Skeletal muscle tissue (tissue), 4 donors: Measurements from ENCODE around the gene ATXN1. TPM values are rescaled to one million over a fixed set of nuclear protein-coding genes. Genes with fewer than 3 reads are reported as not detected.

ENCODE experiments used
- H3K27ac ChIP-seq: one replicate; pipeline ENCODE4 v1.7.0; 2013; ENCODE audit warnings: mild to moderate bottlenecking, low read depth, low read length, inconsistent platforms
- H3K27me3 ChIP-seq, 3 donors: one replicate each; pipeline ENCODE4 v1.7.0; 2013; ENCODE audit warnings: low read length in 3 of 3; ENCODE audit not compliant: control insufficient read depth in 3 of 3, insufficient read depth in 3 of 3
- H3K36me3 ChIP-seq, 3 donors: one replicate each; pipeline ENCODE4 v1.7.0; 2013; ENCODE audit warnings: low read length in 3 of 3; ENCODE audit not compliant: control insufficient read depth in 3 of 3, insufficient read depth in 3 of 3
- H3K4me1 ChIP-seq, 3 donors: one replicate each; pipeline ENCODE4 v1.7.0; 2013; ENCODE audit warnings: low read length in 3 of 3, mild to moderate bottlenecking in 3 of 3; ENCODE audit not compliant: control insufficient read depth in 3 of 3, insufficient read depth in 3 of 3
- H3K4me3 ChIP-seq, 3 donors: one replicate each; pipeline ENCODE4 v1.7.0; 2013; ENCODE audit warnings: low read length in 3 of 3
- H3K9ac ChIP-seq, 3 donors: one replicate each; pipeline ENCODE4 v1.7.0; 2013; ENCODE audit warnings: low read length in 3 of 3, mild to moderate bottlenecking in 3 of 3, moderate library complexity in 2 of 3, low read depth in 1 of 3
- H3K9me3 ChIP-seq, 3 donors: one replicate each; pipeline ENCODE4 v1.7.0; 2013; ENCODE audit warnings: low read length in 3 of 3; ENCODE audit not compliant: control insufficient read depth in 3 of 3
- total RNA-seq: library from RNA; depleted of rRNA; stranded (reverse); fragments of >200 nt; gene quantifications from one replicate; pipeline ENCODE4 v1.2.3, GENCODE V29; 2014
- donor health status: Osteomylitis.

The ATXN1 gene
- total RNA-seq, 1 donor from 2014 or later: 30.8 TPM

DNA sequence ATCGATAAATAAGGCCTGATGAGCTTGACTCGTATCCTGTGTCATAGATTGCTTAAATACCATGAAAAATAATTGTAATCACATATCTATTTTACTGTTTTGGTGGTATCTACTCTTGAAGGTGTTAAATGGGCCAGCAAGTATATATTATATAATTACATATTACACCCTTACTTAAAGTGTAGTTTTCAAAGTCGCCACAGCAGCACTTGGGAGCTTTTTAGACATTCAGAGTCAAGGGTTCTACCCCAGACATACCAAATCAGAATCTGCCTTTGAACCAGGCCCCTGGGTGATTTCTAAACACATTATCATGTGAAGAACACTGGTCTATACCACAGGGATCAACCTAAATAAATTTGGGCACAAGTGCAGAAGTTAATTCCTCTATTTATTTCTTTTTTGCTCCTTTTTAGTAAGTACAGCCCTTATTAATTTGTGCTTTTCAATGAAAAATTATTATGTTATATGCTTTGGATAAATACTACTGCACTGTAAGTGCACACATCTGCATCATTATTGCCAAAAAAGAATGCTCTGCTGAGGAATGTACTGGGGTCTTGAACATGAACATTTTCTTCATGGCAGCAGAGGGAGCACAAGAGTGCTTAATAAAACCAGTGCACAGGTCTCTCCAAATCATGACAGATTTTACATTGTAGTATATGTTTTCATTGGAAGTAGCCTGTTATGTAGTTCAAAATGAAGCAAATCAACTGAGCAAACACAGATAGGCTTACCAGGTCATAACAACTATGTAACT, 3.1 kb upstream of the ATXN1 start:
- no peak overlapping the region for H3K4me3 ChIP-seq

DNA sequence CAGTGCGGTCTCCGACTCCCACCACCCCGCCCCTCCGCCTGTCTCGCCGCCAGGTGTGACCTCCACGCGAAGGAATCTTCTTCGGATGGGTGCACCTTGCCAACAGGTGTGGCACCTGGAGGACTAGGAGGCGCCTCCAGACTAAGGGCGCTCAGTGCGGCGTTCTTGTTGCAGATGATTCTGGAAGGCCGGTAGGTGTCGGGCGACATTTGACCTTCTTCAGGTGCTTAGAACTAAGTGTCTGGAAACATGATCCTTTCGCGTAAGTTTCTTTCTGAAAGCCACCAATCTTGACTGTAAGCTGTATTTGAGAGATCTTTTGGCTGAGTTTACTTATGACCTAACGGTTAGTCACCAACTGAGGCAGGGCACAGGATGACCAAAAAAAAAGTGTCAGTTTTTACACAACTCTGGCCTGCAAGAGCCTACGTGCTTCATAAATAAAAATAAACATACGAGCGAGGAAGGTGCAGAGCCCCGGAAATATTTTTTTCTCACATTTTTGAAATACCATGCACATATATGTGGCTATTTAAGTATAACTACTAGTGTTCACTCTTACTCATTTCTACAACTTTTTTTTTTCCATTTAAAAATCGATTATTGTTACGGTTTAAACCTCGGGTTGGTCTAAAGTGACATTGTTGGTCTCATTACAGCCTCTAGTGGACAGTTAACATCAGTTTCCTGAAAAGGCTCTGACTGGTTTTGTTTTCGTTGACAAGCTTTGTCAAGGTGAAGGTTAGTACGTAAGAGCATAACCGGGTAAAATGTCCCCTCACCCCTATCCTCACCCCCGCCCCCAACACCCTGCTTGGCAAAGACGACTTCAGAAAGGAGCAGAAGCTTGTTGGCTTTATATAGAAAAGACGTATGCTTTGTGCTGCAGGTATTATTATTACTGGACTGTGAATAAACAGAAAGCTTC, 1.6 kb upstream of the ATXN1 start:
- Histone ChIP-seq H3K4me3 (peak overlapping the region; percentile 72 to 86 (median 80)), H3K9ac (peak overlapping the region; percentile 81 to 89 (median 82)), H3K4me1 (peaks cover 7 to 20% (median 11%) of the 10 kb centered on the region in 3 donors), H3K9me3 (no peaks in the 10 kb centered on the region), H3K36me3 (no peaks in the 10 kb centered on the region), H3K27ac (peak overlapping the region; percentile 98), H3K27me3 (no peaks in the 10 kb centered on the region)

More for the DNA sequence above, 3.1 kb upstream of the ATXN1 start:
- no peaks in the 10 kb centered on the region for H3K27me3 ChIP-seq
- no peak overlapping the region for H3K27ac ChIP-seq
- H3K4me1 ChIP-seq: peaks cover 11 to 25% (median 12%) of the 10 kb centered on the region in 3 donors
- H3K9me3 ChIP-seq: no peaks in the 10 kb centered on the region
- H3K9ac ChIP-seq: no peak overlapping the region
- no peaks in the 10 kb centered on the region for H3K36me3 ChIP-seq

DNA sequence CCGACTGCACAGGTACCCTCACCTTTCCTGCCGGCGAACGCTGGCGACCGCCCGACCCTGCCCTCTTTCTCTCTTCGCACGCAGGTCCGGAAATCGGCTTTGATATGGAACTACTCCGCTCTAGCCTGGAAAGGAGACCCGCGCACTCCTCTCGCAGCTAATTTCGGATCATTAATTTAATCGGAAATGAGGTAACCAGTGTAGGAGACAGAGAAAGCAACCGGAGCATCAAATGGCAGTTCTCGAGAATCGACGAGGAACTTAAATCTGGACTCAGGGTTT, 949 bp upstream of the ATXN1 start:
- H3K27me3 ChIP-seq: no peaks in the 10 kb centered on the region
- H3K9ac ChIP-seq: peak overlapping the region; percentile 81 to 89 (median 82)
- H3K36me3 ChIP-seq: no peaks in the 10 kb centered on the region
- H3K9me3 ChIP-seq: no peaks in the 10 kb centered on the region
- H3K4me3 ChIP-seq: peak overlapping the region; percentile 72 to 86 (median 80)
- H3K27ac ChIP-seq: peak overlapping the region; percentile 98
- H3K4me1 ChIP-seq: peaks cover 9 to 23% (median 13%) of the 10 kb centered on the region in 3 donors

DNA sequence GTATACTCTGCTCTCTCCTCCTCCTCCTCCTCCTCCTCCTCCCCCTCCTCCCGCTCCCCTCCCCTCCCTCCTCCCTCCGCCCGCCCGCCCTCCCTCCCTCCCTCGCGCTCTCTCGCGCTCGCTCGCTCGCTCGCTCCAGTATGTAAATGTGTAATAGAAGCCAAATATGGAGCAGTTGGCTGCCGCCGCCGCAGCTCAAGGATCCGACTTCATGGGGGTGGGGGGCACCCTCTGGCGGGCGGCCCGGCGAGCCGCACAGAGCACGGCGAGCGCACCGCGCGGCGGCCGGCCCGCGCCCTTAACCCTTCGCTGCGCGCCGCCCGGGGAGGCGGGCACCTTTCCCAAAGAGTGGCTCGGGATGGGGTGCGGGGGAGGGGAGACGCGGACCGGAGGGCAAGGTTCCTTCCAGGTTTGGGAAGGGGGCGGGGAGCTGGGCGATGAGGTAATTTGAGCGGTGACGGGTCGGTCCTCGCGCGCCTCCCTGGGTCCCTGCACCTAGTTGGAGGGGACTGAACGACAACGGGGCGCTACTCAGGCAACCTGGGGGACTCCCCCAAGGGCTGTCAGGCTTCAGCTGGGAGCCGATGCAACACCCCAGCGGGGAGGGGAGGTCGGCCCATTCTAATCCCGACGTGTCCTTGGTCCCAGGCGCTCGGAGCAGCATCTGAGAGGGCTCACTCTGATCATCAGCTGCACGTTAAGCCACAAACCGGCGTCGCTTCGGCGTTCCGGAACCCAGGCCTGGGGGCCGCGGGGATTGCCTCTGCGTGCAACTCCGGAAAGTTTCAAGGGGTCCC, 409 bp upstream of the ATXN1 start:
- peaks cover 9 to 28% (median 13%) of the 10 kb centered on the region in 3 donors for H3K4me1 ChIP-seq
- peak overlapping the region; percentile 98 for H3K27ac ChIP-seq
- H3K27me3 ChIP-seq: no peaks in the 10 kb centered on the region
- H3K4me3 ChIP-seq: peak overlapping the region; percentile 72 to 89 (median 86)
- H3K9me3 ChIP-seq: no peaks in the 10 kb centered on the region
- peak overlapping the region; percentile 81 to 90 (median 89) for H3K9ac ChIP-seq
- no peaks in the 10 kb centered on the region for H3K36me3 ChIP-seq

DNA sequence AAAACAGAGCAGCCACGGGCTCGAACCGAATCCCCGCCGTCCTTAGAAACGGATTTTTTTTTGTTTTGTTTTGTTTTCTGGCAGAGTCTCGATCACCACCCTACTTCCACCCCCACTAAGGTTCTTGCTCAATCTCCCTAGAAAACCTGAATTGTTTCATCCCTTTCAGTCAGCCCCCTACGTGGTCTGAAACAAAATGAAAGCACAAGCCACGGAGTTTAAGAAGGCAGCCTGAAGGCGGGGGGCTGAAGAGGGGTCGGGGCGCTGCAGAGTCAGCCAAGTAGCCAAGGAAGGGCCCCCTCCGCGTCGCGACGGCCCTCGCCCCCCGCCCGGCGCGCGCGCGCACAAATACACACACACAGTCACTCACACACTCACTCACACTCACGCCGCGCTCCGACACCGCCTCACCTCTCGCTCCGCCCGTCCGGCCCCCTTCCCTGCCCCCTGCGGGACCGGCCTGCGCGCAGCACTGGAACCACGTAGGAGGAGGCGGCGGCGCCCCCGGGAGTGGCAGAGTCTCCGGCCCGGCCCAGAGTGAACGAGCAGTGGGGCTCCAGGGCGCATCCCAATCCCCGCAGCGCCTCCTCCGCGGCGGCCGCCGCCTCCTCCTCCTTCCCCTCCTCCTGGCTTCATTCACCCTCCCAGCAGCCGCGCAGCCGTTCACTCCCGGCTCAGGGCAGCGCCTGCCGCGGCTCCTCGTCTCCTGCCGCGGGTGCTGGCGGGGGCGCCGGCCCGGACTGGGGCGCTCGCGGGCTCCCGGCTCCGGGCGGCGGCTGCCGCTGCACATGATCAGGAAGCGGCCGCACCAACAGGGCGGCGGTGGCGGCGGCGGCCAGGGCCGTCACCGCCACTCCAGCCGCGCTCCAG, 1.4 kb downstream of the ATXN1 start:
- no peaks in the 10 kb centered on the region for H3K9me3 ChIP-seq
- H3K27me3 ChIP-seq: no peaks in the 10 kb centered on the region
- H3K36me3 ChIP-seq: no peaks in the 10 kb centered on the region
- H3K9ac ChIP-seq: peak overlapping the region; percentile 88 to 98 (median 98)
- peaks cover 10 to 33% (median 20%) of the 10 kb centered on the region in 3 donors for H3K4me1 ChIP-seq
- H3K4me3 ChIP-seq: peak overlapping the region; percentile 72 to 94 (median 88)
- peak overlapping the region; percentile 98 for H3K27ac ChIP-seq

DNA sequence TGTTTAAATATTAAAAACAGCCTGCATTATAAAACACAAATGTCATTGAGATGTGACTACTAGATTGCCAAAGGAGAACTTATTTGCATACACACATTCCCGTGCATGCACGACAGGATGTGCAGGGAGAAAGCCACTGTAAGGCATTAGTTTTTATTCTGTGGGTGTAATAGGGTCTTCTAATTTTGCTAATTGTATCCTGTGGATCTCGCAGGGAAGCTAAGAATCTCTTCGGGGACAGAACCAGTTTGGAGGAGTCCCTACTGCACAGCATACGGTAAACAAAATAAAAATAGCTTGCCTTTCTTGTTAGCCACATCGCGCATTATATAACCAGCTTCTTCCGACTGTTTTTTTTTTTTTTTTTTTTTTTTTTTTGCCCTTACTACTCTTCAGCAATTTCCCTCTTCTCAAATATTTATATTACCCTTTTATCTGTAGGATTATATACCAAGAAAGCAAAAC, 2.0 kb downstream of the ATXN1 start:
- Histone ChIP-seq H3K9ac (peak overlapping the region; percentile 88 to 98 (median 98)), H3K27me3 (no peaks in the 10 kb centered on the region), H3K4me1 (peaks cover 15 to 40% (median 27%) of the 10 kb centered on the region in 3 donors), H3K27ac (peak overlapping the region; percentile 98), H3K4me3 (peak overlapping the region; percentile 72 to 94 (median 88)), H3K36me3 (no peaks in the 10 kb centered on the region), H3K9me3 (no peaks in the 10 kb centered on the region)

DNA sequence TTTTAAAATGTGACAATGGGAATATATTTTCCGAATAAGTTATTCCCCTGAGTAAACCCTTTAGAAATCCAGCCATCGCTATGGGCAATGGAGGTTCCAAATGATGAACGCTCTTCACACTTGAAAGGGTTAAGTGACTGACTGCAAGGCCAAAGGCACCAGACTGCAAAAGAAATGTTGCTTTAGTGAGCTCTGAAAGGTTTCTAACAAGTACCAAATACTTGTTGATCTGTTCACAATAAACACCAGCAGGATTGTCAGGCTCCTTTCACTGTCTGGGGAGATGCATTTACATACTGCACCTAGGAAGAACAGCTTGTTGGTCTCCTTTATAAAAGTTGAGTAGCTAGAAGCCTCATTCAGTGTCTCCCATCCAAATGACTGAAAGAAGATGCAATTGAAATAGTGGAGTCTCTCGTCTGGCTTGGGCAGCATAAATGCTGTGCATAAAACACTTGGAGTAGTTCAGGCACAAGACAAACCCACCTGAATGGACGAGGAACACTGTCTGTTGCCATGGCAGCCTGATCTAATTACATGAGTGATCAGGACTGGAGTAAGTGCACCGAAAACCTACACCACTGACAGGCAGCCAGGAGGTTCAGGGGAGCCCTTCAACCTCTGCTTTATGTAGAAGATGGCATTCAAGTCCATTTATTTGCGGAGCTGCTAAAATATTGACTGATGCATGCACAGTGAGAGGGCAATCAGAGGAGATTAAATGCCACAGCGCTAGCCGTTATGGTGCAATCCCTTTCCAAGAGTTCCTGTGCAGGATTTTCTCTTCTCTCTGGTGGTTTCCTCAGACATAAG, 2.9 kb downstream of the ATXN1 start:
- no peaks in the 10 kb centered on the region for H3K9me3 ChIP-seq
- H3K4me1 ChIP-seq: peaks cover 15 to 48% (median 28%) of the 10 kb centered on the region in 3 donors
- no peaks in the 10 kb centered on the region for H3K36me3 ChIP-seq
- no peaks in the 10 kb centered on the region for H3K27me3 ChIP-seq
- H3K27ac ChIP-seq: peak overlapping the region; percentile 98
- H3K9ac ChIP-seq: peak overlapping the region; percentile 88 to 98 (median 98)
- H3K4me3 ChIP-seq: peak overlapping the region; percentile 72 to 94 (median 88)

DNA sequence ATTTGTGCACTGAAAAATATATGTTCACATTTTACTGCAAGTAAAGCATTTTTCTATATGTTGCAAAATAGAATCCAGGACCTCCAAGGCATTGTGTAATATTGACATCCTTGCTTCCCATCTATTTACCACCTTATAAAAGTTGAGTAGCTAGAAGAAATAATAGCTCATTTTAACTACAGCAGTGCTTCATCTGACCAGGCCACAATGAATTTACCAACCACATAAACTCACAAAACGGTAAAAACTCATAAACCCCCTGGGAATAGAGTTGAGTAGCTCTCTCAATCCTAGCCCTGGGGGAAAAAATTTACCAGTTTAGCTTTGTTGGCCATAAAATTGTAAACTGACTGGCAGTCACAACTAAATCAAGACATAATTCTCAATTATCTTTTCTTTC, 3.9 kb downstream of the ATXN1 start:
- H3K27ac ChIP-seq: peak overlapping the region; percentile 33

More for the DNA sequence above, 3.9 kb downstream of the ATXN1 start:
- no peaks in the 10 kb centered on the region for H3K27me3 ChIP-seq
- no peak overlapping the region for H3K4me3 ChIP-seq
- no peak overlapping the region for H3K9ac ChIP-seq
- H3K4me1 ChIP-seq: peaks cover 24 to 52% (median 33%) of the 10 kb centered on the region in 3 donors
- no peaks in the 10 kb centered on the region for H3K9me3 ChIP-seq
- no peaks in the 10 kb centered on the region for H3K36me3 ChIP-seq
